ENCODE data around the gene ZCCHC10.
A peak's percentile ranks its signal among the peaks of the same experiment; 100 is the strongest.
"Not testable (repeated sequence)": the region's sequence is repeated elsewhere in the genome, so short reads cannot be mapped to it uniquely, and the experiment has no call there.

The ZCCHC10 gene

GRCh38 chr5:132979367-132979940 is 46.9 kb downstream of the ZCCHC10 start:
- peak; percentile 60 for DNase-seq (ENCODE audit: low read depth)

GRCh38 chr5:132976852-132977251 is 49.5 kb downstream of the ZCCHC10 start:
- DNase-seq (ENCODE audit: low read depth): no peak

- DNase-seq (ENCODE audit: low read depth): not testable (repeated sequence)
Observed at GRCh38 chr5:132972436-132972828, 53.9 kb downstream of the ZCCHC10 start.

GRCh38 chr5:132971483-132972435 is 54.6 kb downstream of the ZCCHC10 start:
- DNase-seq (ENCODE audit: low read depth): peak; percentile 74

- no peak for DNase-seq (ENCODE audit: low read depth)
Observed at GRCh38 chr5:132965120-132965519, 61.2 kb downstream of the ZCCHC10 start.

- peak; percentile 92 for DNase-seq (ENCODE audit: low read depth)
Observed at GRCh38 chr5:132963171-132964104, 62.9 kb downstream of the ZCCHC10 start, which contains the start of gene AFF4. TSS of gene AFF4 (minus strand) at chr5:132963634. CDS start at chr5:132937189, 26,445 bp downstream.

- peak; percentile 78 for DNase-seq (ENCODE audit: low read depth)
Observed at GRCh38 chr5:132962429-132963021, 63.8 kb downstream of the ZCCHC10 start.

GRCh38 chr5:132961887-132962286 is 64.5 kb downstream of the ZCCHC10 start:
- peak; percentile 73 for DNase-seq (ENCODE audit: low read depth)

- peak; percentile 15 for DNase-seq (ENCODE audit: low read depth)
Observed at GRCh38 chr5:132961123-132961815, 65.1 kb downstream of the ZCCHC10 start.

GRCh38 chr5:132956166-132956799 is 70.1 kb downstream of the ZCCHC10 start:
- DNase-seq (ENCODE audit: low read depth): not testable (repeated sequence)

GRCh38 chr5:132953710-132954109 is 72.6 kb downstream of the ZCCHC10 start:
- peak; percentile 23 for DNase-seq (ENCODE audit: low read depth)

- no peak for DNase-seq (ENCODE audit: low read depth)
Observed at GRCh38 chr5:132952829-132953228, 73.5 kb downstream of the ZCCHC10 start.

GRCh38 chr5:132951897-132952296 is 74.5 kb downstream of the ZCCHC10 start:
- no peak for DNase-seq (ENCODE audit: low read depth)

GRCh38 chr5:132949136-132949535 is 77.2 kb downstream of the ZCCHC10 start:
- DNase-seq (ENCODE audit: low read depth): no peak

- peak; percentile 53 for DNase-seq (ENCODE audit: low read depth)
Observed at GRCh38 chr5:132947671-132948070, 78.7 kb downstream of the ZCCHC10 start.
